Dermis microvascular lymphatic vessel endothelial cell (primary cell): ENCODE results near the gene PCDHA1. TPM values are rescaled to one million over a fixed set of nuclear protein-coding genes. Genes with fewer than 3 reads are reported as not detected.

Experiments used
- DNase-seq, 2 donors: peaks; one replicate each; pipeline versions ENCODE4 v3.0.0 to v3.0.0-alpha.2; 2010; ENCODE audit warnings: low read depth in 2 of 2
- total RNA-seq: library from RNA; depleted of rRNA; stranded (reverse); fragments of >200 nt; gene quantifications from 2 replicates; pipeline ENCODE4 v1.2.1, GENCODE V29; 2014

PCDHA1 gene
- total RNA-seq, 1 donor from 2014 or later = not detected

DNA sequence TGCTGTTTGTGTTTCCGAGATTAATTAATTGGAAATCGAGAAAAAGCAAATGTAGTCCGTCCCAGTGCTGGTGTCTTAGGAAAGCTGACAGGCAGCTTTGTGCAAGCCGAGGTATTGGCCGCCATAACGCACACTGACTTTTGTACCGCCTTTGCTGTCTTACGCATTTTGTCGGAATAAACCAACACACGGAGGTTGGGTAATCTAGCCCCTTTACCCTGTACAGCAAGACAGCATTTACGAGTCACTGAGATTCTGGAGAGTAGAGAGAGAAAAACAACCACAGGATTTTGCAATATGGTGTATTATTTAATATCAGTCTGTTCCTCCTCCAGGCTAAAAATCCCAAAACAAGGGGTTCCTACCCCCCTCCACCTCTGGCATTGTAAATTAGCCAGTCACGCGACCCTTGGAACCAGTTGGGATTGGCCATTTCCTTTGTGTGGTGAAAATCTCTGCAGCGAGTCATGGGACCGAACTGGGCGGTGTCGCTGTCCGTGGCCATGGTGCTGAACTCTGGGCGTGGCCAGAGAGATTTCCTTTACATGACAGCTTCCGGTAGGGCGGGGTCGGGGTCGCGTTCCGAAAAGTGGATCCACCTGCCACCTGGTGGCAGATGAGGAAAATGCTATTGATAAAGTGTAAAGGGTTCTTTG, 255.0 kb downstream of the PCDHA1 start:
- peak; percentile 55 to 78 for DNase-seq

DNA sequence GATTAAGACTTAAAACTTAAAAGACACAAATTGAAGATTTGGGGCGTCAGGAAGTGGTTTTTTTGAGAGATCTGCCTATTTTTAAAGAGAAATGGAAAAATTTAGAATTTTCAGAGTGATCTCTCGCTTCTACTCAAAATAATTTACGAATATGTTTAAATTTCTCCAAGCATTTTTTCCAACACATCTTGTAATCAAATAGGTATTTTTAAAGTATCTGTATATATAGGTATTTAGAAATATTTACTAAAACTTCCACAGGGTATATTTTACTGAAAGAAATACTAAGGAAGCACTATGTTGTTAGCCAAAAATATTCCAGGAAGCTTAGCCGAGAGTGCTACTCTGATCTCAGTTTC, 255.5 kb downstream of the PCDHA1 start:
- no peak for DNase-seq

DNA sequence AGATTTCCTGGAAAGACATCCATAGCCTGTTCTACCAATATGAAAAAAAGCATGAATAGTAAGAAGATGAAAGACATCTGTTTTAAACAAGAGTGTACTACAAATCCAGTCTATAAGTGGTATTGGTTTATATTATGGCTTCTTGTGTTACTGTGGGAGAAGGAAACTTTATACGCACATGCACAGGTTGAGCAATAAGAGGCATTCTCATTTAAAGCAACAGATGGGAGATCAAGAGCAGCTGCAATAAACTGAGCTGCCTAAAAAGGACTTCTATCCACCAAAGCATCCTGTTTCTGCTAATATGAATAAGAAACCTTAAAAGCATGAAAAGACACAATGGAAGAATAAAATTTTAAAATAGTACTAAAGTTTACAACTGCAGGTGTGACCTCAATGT, 256.6 kb downstream of the PCDHA1 start:
- no peak for DNase-seq

GRCh38 chr5:141050622-141051520, 264.9 kb downstream of the PCDHA1 start, which contains the start of gene PCDHB1:
Gene PCDHB1 (plus strand): TSS chr5:141051374. CDS start chr5:141051471, 97 bp downstream.
- no peak for DNase-seq

- DNase-seq = no peak
Measured at GRCh38 chr5:141051521-141051866, 265.6 kb downstream of the PCDHA1 start.

Other genes starting within 250 kb of the PCDHA1 start
- gene EIF4EBP3, start 238.5 kb upstream of the PCDHA1 start, total RNA-seq = 1.3 and 2.3 TPM in 2 replicates
- 17.5 and 18.2 TPM in 2 replicates for gene SRA1, start 228.7 kb upstream of the PCDHA1 start, total RNA-seq
- 3.3 and 6.6 TPM in 2 replicates for gene APBB3, start 221.5 kb upstream of the PCDHA1 start, total RNA-seq
- 14.8 and 27.9 TPM in 2 replicates for gene SLC35A4, start 221.3 kb upstream of the PCDHA1 start, total RNA-seq
- gene CD14, start 153.0 kb upstream of the PCDHA1 start, total RNA-seq = 1.9 and 10.7 TPM in 2 replicates
- gene TMCO6, start 146.7 kb upstream of the PCDHA1 start, total RNA-seq = 8.5 and 12.4 TPM in 2 replicates
- gene NDUFA2, start 138.5 kb upstream of the PCDHA1 start, total RNA-seq = 60.2 and 70.5 TPM in 2 replicates
- gene IK, start 138.3 kb upstream of the PCDHA1 start, total RNA-seq = 51.1 and 51.2 TPM in 2 replicates
- gene WDR55, start 121.2 kb upstream of the PCDHA1 start, total RNA-seq = 24.6 and 31.7 TPM in 2 replicates
- gene DND1, start 112.6 kb upstream of the PCDHA1 start, total RNA-seq = 0.13 TPM in 2 replicates
- 46.0 and 48.0 TPM in 2 replicates for gene HARS1, start 94.8 kb upstream of the PCDHA1 start, total RNA-seq
- gene HARS2, start 94.7 kb upstream of the PCDHA1 start, total RNA-seq = 23.3 and 23.6 TPM in 2 replicates
- 30.3 and 33.4 TPM in 2 replicates for gene ZMAT2, start 85.7 kb upstream of the PCDHA1 start, total RNA-seq
- gene PCDHA2, start 8.7 kb downstream of the PCDHA1 start, total RNA-seq = under 0.01 TPM in 1 of 2 replicates, not detected in the other
- gene PCDHA3, start 14.9 kb downstream of the PCDHA1 start, total RNA-seq = 0.13 and 0.25 TPM in 2 replicates
- under 0.01 and 0.25 TPM in 2 replicates for gene PCDHA4, start 20.9 kb downstream of the PCDHA1 start, total RNA-seq
- under 0.01 TPM in 2 replicates for gene PCDHA5, start 35.5 kb downstream of the PCDHA1 start, total RNA-seq
- 0.25 TPM in 1 of 2 replicates, not detected in the other for gene PCDHA6, start 41.8 kb downstream of the PCDHA1 start, total RNA-seq
- gene PCDHA7, start 48.1 kb downstream of the PCDHA1 start, total RNA-seq = 0.13 and 0.38 TPM in 2 replicates
- 0.13 TPM in 1 of 2 replicates, not detected in the other for gene PCDHA8, start 55.0 kb downstream of the PCDHA1 start, total RNA-seq
- gene PCDHA9, start 62.2 kb downstream of the PCDHA1 start, total RNA-seq = under 0.01 TPM in 2 replicates
- under 0.01 and 0.13 TPM in 2 replicates for gene PCDHA10, start 69.8 kb downstream of the PCDHA1 start, total RNA-seq
- under 0.01 TPM in 1 of 2 replicates, not detected in the other for gene PCDHA11, start 82.8 kb downstream of the PCDHA1 start, total RNA-seq
- under 0.01 TPM in 1 of 2 replicates, not detected in the other for gene PCDHA12, start 89.2 kb downstream of the PCDHA1 start, total RNA-seq
- under 0.01 TPM in 2 replicates for gene PCDHA13, start 96.0 kb downstream of the PCDHA1 start, total RNA-seq
- gene PCDHAC1, start 140.2 kb downstream of the PCDHA1 start, total RNA-seq = 0.13 TPM in 1 of 2 replicates, not detected in the other
- gene PCDHAC2, start 180.3 kb downstream of the PCDHA1 start, total RNA-seq = 0.13 TPM in 2 replicates